B cell (primary cell): Measurements from ENCODE around the gene THUMPD1. TPM values are rescaled to one million over a fixed set of nuclear protein-coding genes. Genes with fewer than 3 reads are reported as not detected.

ENCODE experiments used
- ATAC-seq: fragments of 200-7000 bp; cut with Tn5 transposase; one replicate; pipeline ENCODE4 v1.10.0; 2021; ENCODE audit warnings: low read depth, mild to moderate bottlenecking, moderate number of reproducible peaks, moderate library complexity
- CTCF ChIA-PET: fragments of 350-600 bp; sonication (Branson Sonifier 250); formaldehyde crosslinking; loops from one replicate; lab custom pipeline; 2021; ENCODE audit warnings: antibody characterized with exemption, inconsistent platforms; lab: Charles Lee
- POLR2A ChIA-PET: fragments of 350-600 bp; sonication (Branson Sonifier 250); formaldehyde crosslinking; loops from one replicate; lab custom pipeline; 2021; ENCODE audit warnings: antibody characterized with exemption; lab: Charles Lee
- DNase-seq: peaks from one replicate; pipeline ENCODE4 v3.0.0; 2013
- H2AFZ ChIP-seq: 2 replicates; pipeline ENCODE4 v1.6.1; 2012; ENCODE audit warnings: mild to moderate bottlenecking, low read depth, low read length; ENCODE audit not compliant: insufficient read depth, poor library complexity, severe bottlenecking
- H3K27ac ChIP-seq, 2 donors: 1 replicate in 1 of 2; 2 replicates in 1 of 2; pipeline ENCODE4 v1.5.1; 2012 to 2013; ENCODE audit warnings: low read length in 2 of 2, mild to moderate bottlenecking in 2 of 2, moderate library complexity in 1 of 2
- H3K27me3 ChIP-seq, 4 experiments: fragments of 200-600 bp in 1 of 4; sonication (generic) in 1 of 4; replicated peaks in 1 of 4; 1 replicate in 2 of 4; 2 replicates in 2 of 4; pipeline versions ENCODE4 v1.6.1 to v1.7.0; 2013 to 2016; ENCODE audit warnings: low read length in 3 of 4, mild to moderate bottlenecking in 2 of 4, mixed read lengths in 1 of 4, moderate library complexity in 1 of 4; ENCODE audit not compliant: insufficient read depth in 4 of 4, control insufficient read depth in 3 of 4; ENCODE audit errors: control extremely low read depth in 1 of 4
- H3K36me3 ChIP-seq, 2 experiments: replicated peaks in 1 of 2; 1 replicate in 1 of 2; 2 replicates in 1 of 2; pipeline versions ENCODE4 v1.6.1 to v1.7.1; 2013; ENCODE audit warnings: low read length in 1 of 2; ENCODE audit not compliant: insufficient read depth in 2 of 2, control insufficient read depth in 1 of 2; ENCODE audit errors: control extremely low read depth in 1 of 2, extremely low read depth in 1 of 2
- H3K4me1 ChIP-seq, 2 donors: fragments of 200-600 bp in 1 of 2; sonication (generic) in 1 of 2; 1 replicate in 1 of 2; 2 replicates in 1 of 2; pipeline versions ENCODE4 v1.5.1 to v1.6.1; 2013 to 2017; ENCODE audit warnings: low read length in 2 of 2; ENCODE audit not compliant: control insufficient read depth in 2 of 2, insufficient read depth in 2 of 2
- H3K4me2 ChIP-seq: replicated peaks from 2 replicates; pipeline ENCODE3; 2012; ENCODE audit warnings: mild to moderate bottlenecking, low read depth, low read length; ENCODE audit not compliant: poor library complexity, severe bottlenecking
- H3K4me3 ChIP-seq, 5 experiments: fragments of 200-600 bp in 1 of 5; sonication (generic) in 1 of 5; 1 replicate in 3 of 5; 2 replicates in 2 of 5; pipeline versions ENCODE4 v1.5.1 to v1.7.0; 2011 to 2016; ENCODE audit warnings: low read length in 4 of 5, mild to moderate bottlenecking in 4 of 5, low read depth in 2 of 5, control low read depth in 1 of 5, moderate library complexity in 1 of 5; ENCODE audit not compliant: insufficient read depth in 1 of 5; ENCODE audit errors: control extremely low read depth in 1 of 5, extremely low read depth in 1 of 5
- H3K79me2 ChIP-seq: fragments of 200-600 bp; sonication (generic); one replicate; pipeline ENCODE4 v1.6.0; 2016; ENCODE audit warnings: low read length; ENCODE audit not compliant: control insufficient read depth, insufficient read depth
- H3K9ac ChIP-seq: fragments of 200-600 bp; sonication (generic); 2 replicates; pipeline ENCODE4 v1.6.1; 2017; ENCODE audit warnings: mild to moderate bottlenecking, low read length, moderate library complexity
- H3K9me3 ChIP-seq, 3 donors: one replicate each; pipeline versions ENCODE4 v1.6.1 to v1.7.1; 2013; ENCODE audit warnings: low read length in 2 of 3; ENCODE audit not compliant: control insufficient read depth in 2 of 3, insufficient read depth in 1 of 3; ENCODE audit errors: control extremely low read depth in 1 of 3
- H4K20me1 ChIP-seq: 2 replicates; pipeline ENCODE4 v1.6.0; 2012; ENCODE audit warnings: mild to moderate bottlenecking, low read length; ENCODE audit not compliant: insufficient read depth, control insufficient read depth, poor library complexity, severe bottlenecking
- H3K27ac Mint-ChIP-seq: one replicate; pipeline ENCODE4 v1.8.0; 2021; ENCODE audit warnings: mixed read lengths
- H3K27me3 Mint-ChIP-seq: one replicate; pipeline ENCODE4 v1.8.0; 2021; ENCODE audit warnings: mixed read lengths
- H3K4me1 Mint-ChIP-seq: one replicate; pipeline ENCODE4 v1.8.0; 2021; ENCODE audit warnings: mixed read lengths
- H3K4me3 Mint-ChIP-seq: one replicate; pipeline ENCODE4 v1.8.0; 2021; ENCODE audit warnings: mixed read lengths
- H3K9me3 Mint-ChIP-seq: one replicate; pipeline ENCODE4 v1.8.0; 2022; ENCODE audit warnings: mixed read lengths; ENCODE audit not compliant: insufficient read depth
- CTCF ChIP-seq: fragments of 200-600 bp; IDR thresholded peaks from one replicate; pipeline ENCODE4 v1.8.0; 2022; ENCODE audit warnings: antibody characterized with exemption, mild to moderate bottlenecking
- EZH2 ChIP-seq: IDR thresholded peaks from 2 replicates; pipeline ENCODE4 v1.6.1; 2012; ENCODE audit warnings: borderline replicate concordance, low read depth, mild to moderate bottlenecking, moderate library complexity, low read length; ENCODE audit not compliant: insufficient read depth, poor library complexity, severe bottlenecking
- intact Hi-C: fragments of 100-400 bp; cut with micrococcal nuclease; formaldehyde crosslinking; loops from one replicate; pipeline ENCODE4 v1.10.0; 2022
- polyA plus RNA-seq: library from polyadenylated mRNA; depleted of rRNA; stranded (reverse); fragments of >200 nt; gene quantifications from 2 replicates; pipeline ENCODE4 v1.2.3, GENCODE V29; 2012
- total RNA-seq, 2 donors: library from RNA; stranded (reverse); fragments of 120-200 nt in 1 of 2; gene quantifications; 1 replicate in 1 of 2; 2 replicates in 1 of 2; pipeline versions ENCODE4 v1.2.3 to v1.2.4, GENCODE V29; 2013 to 2022

Gene THUMPD1
- total and polyA plus RNA-seq, 2 donors (not counting 1 experiment from before 2014, with no cell fraction given), result 52.5 to 72.6 TPM

- H3K9me3 Mint-ChIP-seq, result no peaks in the 10 kb centered on the region
- DNase-seq (no peak), ATAC-seq (no peak)
- no peaks in the 10 kb centered on the region for H3K4me1 ChIP-seq
- H3K27me3 Mint-ChIP-seq, result no peaks in the 10 kb centered on the region
- no peaks in the 10 kb centered on the region for H3K36me3 ChIP-seq
- intact Hi-C loops, result no loop called here
- no peak overlapping the region for H2AFZ ChIP-seq
- CTCF ChIA-PET, result no interaction called here
- no peak overlapping the region for H3K27ac ChIP-seq
- no peaks in the 10 kb centered on the region for H3K4me1 Mint-ChIP-seq
- H3K4me2 ChIP-seq, result no peak overlapping the region
- H3K79me2 ChIP-seq, result no peaks in the 10 kb centered on the region
- no peaks in the 10 kb centered on the region for H3K27me3 ChIP-seq
- H3K4me3 ChIP-seq, result no peak overlapping the region
- POLR2A ChIA-PET, result no interaction called here
- peaks cover 0 to 3% (median 0%) of the 10 kb centered on the region in 3 donors for H3K9me3 ChIP-seq
- no peak overlapping the region for H3K27ac Mint-ChIP-seq
- no peaks in the 10 kb centered on the region for H4K20me1 ChIP-seq
- TF ChIP-seq EZH2, result no peak
- no peak for TF ChIP-seq CTCF
- H3K4me3 Mint-ChIP-seq, result no peak overlapping the region
- no peak overlapping the region for H3K9ac ChIP-seq
These were observed 47.5 kb upstream of the THUMPD1 start for GRCh38 chr16:20789130-20789529.

GRCh38 chr16:20784204-20784603 is 42.6 kb upstream of the THUMPD1 start:
- Histone ChIP-seq H3K4me2 (no peak overlapping the region), H4K20me1 (no peaks in the 10 kb centered on the region), H3K79me2 (no peaks in the 10 kb centered on the region), H3K27me3 (no peaks in the 10 kb centered on the region), H3K9me3 (peaks cover 0 to 5% (median 3%) of the 10 kb centered on the region in 3 donors), H2AFZ (no peak overlapping the region), H3K36me3 (peaks cover 0 to 2% of the 10 kb centered on the region in 2 experiments), H3K27ac (no peak overlapping the region), H3K9ac (no peak overlapping the region), H3K4me1 (no peaks in the 10 kb centered on the region), H3K4me3 (no peak overlapping the region)
- ChIA-PET POLR2A (no interaction called here), CTCF (no interaction called here)
- intact Hi-C loops, result no loop called here
- no peaks in the 10 kb centered on the region for H3K9me3 Mint-ChIP-seq
- TF ChIP-seq CTCF, result no peak
- TF ChIP-seq EZH2, result no peak
- no peaks in the 10 kb centered on the region for H3K27me3 Mint-ChIP-seq
- H3K4me1 Mint-ChIP-seq, result no peaks in the 10 kb centered on the region
- no peak overlapping the region for H3K27ac Mint-ChIP-seq
- no peak overlapping the region for H3K4me3 Mint-ChIP-seq
- DNase-seq (no peak), ATAC-seq (no peak)
